Measurements from ENCODE around the gene PALB2. TPM values are rescaled to one million over a fixed set of nuclear protein-coding genes. Genes with fewer than 3 reads are reported as not detected.

The PALB2 gene
- total and polyA plus RNA-seq, 9 of the 15 experiments (the other 6 are each of a cell fraction or from before 2014, with no cell fraction given) = 7.0 to 25.8 (median 15.2) TPM

DNA sequence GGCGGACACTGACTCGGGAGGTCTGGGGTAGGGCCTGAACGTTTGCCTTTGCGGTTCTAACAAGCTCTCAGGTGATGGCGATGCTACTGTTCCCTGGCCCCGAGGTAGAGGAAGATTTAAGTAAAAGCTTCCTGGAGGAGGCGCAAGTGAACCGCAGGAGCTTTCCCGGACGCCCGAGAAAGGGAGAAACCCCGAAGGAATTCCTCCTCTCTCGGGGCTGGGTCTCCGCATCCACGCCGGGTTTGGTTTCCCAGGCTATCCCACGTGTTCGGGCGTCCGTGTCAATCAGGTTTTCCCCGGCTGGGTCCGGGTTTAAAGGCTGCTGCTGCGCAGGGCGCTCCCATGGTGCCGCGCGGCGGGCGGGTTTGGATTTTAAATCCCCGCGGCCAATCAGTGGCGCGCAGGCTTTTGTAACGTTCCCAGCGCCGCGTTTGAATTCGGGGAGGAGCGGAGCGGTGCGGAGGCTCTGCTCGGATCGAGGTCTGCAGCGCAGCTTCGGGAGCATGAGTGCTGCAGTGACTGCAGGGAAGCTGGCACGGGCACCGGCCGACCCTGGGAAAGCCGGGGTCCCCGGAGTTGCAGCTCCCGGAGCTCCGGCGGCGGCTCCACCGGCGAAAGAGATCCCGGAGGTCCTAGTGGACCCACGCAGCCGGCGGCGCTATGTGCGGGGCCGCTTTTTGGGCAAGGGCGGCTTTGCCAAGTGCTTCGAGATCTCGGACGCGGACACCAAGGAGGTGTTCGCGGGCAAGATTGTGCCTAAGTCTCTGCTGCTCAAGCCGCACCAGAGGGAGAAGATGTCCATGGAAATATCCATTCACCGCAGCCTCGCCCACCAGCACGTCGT is 37.5 kb upstream of the PALB2 start, which contains the start of gene PLK1 (continued):
- TF ChIP-seq, protein P1, sequence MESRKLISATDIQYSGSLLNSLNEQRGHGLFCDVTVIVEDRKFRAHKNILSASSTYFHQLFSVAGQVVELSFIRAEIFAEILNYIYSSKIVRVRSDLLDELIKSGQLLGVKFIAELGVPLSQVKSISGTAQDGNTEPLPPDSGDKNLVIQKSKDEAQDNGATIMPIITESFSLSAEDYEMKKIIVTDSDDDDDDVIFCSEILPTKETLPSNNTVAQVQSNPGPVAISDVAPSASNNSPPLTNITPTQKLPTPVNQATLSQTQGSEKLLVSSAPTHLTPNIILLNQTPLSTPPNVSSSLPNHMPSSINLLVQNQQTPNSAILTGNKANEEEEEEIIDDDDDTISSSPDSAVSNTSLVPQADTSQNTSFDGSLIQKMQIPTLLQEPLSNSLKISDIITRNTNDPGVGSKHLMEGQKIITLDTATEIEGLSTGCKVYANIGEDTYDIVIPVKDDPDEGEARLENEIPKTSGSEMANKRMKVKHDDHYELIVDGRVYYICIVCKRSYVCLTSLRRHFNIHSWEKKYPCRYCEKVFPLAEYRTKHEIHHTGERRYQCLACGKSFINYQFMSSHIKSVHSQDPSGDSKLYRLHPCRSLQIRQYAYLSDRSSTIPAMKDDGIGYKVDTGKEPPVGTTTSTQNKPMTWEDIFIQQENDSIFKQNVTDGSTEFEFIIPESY (CRISPR knock-in tag; IDR thresholded peaks at IDR 0.05) = peak; percentile 51; the same call in 1 of the 2 replicates
- TF ChIP-seq RBM34 (IDR thresholded peaks at IDR 0.05; ENCODE audit: borderline replicate concordance, insufficient read depth, low read length) (no peak), NRF1 (conservative IDR thresholded peaks at IDR 0.05 in 1 of 2, IDR thresholded peaks at IDR 0.05 in 1 of 2) (peak; percentile 89 to 91), HDAC2 (IDR thresholded peaks at IDR 0.05) (peak; percentile 21; the same call in 1 of the 2 replicates), SNIP1 (IDR thresholded peaks at IDR 0.05; ENCODE audit: low read depth) (no peak), LEF1 (IDR thresholded peaks at IDR 0.05) (peak; percentile 67; the same call in 1 of the 2 replicates), ZSCAN32 (CRISPR knock-in tag; IDR thresholded peaks at IDR 0.05) (no peak), ZNF445 (CRISPR knock-in tag; IDR thresholded peaks at IDR 0.05; ENCODE audit: low read depth) (no peak), TSC22D4 (tag; IDR thresholded peaks at IDR 0.05) (no peak), IFI16 (CRISPR knock-in tag; IDR thresholded peaks at IDR 0.05) (no peak), ZNF583 (CRISPR knock-in tag; IDR thresholded peaks at IDR 0.05) (0 out of 2 replicates have a peak, but pooled peaks have one; percentile 50), RBM22 (IDR thresholded peaks at IDR 0.05; ENCODE audit: low read depth, low read length, poor library complexity, severe bottlenecking) (no peak), TCFL5 (CRISPR knock-in tag; conservative IDR thresholded peaks at IDR 0.05) (0 out of 2 replicates have a peak, but pooled peaks have one; percentile 9), SIN3B (IDR thresholded peaks at IDR 0.05; ENCODE audit: low read depth) (0 out of 2 replicates have a peak, but pooled peaks have one; percentile 27), PTTG1 (tag; IDR thresholded peaks at IDR 0.05; ENCODE audit: low read depth) (no peak), TAF1 (IDR thresholded peaks at IDR 0.05; ENCODE audit: control insufficient read depth, extremely low read depth, insufficient read depth, low read length, severe bottlenecking) (peak; percentile 47)
- TF ChIP-seq, protein P2, sequence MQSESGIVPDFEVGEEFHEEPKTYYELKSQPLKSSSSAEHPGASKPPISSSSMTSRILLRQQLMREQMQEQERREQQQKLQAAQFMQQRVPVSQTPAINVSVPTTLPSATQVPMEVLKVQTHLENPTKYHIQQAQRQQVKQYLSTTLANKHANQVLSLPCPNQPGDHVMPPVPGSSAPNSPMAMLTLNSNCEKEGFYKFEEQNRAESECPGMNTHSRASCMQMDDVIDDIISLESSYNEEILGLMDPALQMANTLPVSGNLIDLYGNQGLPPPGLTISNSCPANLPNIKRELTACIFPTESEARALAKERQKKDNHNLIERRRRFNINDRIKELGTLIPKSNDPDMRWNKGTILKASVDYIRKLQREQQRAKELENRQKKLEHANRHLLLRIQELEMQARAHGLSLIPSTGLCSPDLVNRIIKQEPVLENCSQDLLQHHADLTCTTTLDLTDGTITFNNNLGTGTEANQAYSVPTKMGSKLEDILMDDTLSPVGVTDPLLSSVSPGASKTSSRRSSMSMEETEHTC (IDR thresholded peaks at IDR 0.05) = no peak
- TF ChIP-seq, protein P3, sequence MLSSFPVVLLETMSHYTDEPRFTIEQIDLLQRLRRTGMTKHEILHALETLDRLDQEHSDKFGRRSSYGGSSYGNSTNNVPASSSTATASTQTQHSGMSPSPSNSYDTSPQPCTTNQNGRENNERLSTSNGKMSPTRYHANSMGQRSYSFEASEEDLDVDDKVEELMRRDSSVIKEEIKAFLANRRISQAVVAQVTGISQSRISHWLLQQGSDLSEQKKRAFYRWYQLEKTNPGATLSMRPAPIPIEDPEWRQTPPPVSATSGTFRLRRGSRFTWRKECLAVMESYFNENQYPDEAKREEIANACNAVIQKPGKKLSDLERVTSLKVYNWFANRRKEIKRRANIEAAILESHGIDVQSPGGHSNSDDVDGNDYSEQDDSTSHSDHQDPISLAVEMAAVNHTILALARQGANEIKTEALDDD (IDR thresholded peaks at IDR 0.05) = no peak
- TF ChIP-seq, protein P4, sequence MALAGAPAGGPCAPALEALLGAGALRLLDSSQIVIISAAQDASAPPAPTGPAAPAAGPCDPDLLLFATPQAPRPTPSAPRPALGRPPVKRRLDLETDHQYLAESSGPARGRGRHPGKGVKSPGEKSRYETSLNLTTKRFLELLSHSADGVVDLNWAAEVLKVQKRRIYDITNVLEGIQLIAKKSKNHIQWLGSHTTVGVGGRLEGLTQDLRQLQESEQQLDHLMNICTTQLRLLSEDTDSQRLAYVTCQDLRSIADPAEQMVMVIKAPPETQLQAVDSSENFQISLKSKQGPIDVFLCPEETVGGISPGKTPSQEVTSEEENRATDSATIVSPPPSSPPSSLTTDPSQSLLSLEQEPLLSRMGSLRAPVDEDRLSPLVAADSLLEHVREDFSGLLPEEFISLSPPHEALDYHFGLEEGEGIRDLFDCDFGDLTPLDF (CRISPR knock-in tag; IDR thresholded peaks at IDR 0.05) = peak; percentile 75; the same call in 1 of the 2 replicates
- TF ChIP-seq, protein P5, sequence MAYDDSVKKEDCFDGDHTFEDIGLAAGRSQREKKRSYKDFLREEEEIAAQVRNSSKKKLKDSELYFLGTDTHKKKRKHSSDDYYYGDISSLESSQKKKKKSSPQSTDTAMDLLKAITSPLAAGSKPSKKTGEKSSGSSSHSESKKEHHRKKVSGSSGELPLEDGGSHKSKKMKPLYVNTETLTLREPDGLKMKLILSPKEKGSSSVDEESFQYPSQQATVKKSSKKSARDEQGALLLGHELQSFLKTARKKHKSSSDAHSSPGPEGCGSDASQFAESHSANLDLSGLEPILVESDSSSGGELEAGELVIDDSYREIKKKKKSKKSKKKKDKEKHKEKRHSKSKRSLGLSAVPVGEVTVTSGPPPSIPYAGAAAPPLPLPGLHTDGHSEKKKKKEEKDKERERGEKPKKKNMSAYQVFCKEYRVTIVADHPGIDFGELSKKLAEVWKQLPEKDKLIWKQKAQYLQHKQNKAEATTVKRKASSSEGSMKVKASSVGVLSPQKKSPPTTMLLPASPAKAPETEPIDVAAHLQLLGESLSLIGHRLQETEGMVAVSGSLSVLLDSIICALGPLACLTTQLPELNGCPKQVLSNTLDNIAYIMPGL (CRISPR knock-in tag; IDR thresholded peaks at IDR 0.05) = no peak

Data from K562 (cell line).